Stimulated activated CD4-positive, alpha-beta T cell treated with anti-CD3 and anti-CD28 coated beads, TNF-alpha, amount 100 ng/mL, for 1 hour (primary cell): Measurements from ENCODE around the gene SIGLEC12.
"Not testable (repeated sequence)": the region's sequence is repeated elsewhere in the genome, so short reads cannot be mapped to it uniquely, and the experiment has no call there.

Experiments used
- DNase-seq, 3 donors: peaks; one replicate each; pipeline ENCODE4 v3.0.0-alpha.2; 2020; ENCODE audit warnings: low read depth in 3 of 3, low spot score in 1 of 3

SIGLEC12 gene

GRCh38 chr19:51460164-51460992, 41.2 kb downstream of the SIGLEC12 start:
- no peak for DNase-seq

GRCh38 chr19:51458899-51459505, 42.6 kb downstream of the SIGLEC12 start:
- no peak for DNase-seq

DNA sequence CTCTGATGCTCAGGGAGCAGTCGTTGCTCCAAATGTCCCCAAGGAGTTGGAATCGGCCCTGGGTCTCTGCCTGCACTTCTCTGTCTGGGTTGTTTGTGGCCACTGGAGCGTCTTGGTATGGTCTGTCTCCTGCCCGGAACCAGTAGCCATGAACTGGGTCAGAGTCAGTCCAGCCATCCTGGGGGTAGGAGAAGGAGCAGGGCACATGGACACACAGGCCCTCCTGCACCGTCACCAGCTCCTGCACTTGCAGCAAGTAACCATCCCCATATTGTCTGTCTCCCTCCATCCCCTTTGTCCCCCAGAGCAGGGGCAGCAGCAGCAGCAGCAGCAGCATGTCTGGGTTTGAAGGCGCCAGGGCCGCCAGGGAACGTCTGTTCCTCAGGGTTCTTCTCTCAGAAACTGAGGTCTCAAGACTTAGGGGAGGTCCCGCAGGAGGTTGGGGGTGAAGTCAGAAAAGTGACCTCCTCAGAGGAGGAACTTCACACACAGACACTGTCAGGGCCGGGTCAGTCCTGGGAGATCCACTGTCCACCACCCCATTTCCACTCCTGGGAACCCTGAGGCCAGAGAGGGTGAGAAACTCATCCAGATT, 43.5 kb downstream of the SIGLEC12 start, which contains the start of gene SIGLEC8:
TSS of gene SIGLEC8 (minus strand) at position 404 of the 595 bp plus-strand sequence. CDS start at position 337, 67 bp downstream.
- no peak for DNase-seq

GRCh38 chr19:51457351-51458013, 44.1 kb downstream of the SIGLEC12 start:
- DNase-seq: no peak

DNA sequence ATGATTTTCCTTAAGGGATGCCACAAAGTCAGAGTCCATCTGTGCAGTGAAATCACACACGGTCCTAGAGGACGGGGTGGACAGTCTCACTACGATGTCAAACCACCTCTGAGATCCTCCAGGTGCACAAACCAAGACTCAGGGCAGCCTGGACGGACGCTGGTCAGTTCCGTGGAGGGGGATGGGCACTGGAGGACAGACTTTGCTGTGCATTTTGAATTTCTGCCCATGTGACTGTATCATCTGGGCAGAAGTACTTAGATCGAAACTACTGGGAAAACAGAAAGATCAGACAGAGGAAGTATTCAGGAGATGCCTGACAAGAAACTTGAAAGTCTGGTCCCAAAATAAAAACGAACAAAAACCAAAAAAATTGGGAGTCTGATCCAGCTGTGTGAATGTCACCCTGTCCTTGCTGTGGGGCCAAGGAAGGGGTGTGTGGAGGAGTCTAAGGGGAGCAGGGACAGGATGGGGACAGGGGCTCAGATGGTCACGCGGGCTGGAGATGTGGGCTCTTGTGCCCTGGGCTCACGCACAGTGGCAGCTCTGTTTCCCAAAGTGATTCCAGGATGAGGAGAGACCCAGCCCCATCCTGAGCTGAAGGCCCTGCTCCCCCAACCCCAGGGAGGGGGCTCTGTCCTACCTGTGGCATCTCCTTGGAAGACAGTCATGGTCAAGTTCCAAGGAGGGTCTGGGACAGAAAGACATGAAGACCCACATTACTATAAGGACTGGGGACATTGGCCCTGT, 44.9 kb downstream of the SIGLEC12 start:
- DNase-seq: no peak

DNA sequence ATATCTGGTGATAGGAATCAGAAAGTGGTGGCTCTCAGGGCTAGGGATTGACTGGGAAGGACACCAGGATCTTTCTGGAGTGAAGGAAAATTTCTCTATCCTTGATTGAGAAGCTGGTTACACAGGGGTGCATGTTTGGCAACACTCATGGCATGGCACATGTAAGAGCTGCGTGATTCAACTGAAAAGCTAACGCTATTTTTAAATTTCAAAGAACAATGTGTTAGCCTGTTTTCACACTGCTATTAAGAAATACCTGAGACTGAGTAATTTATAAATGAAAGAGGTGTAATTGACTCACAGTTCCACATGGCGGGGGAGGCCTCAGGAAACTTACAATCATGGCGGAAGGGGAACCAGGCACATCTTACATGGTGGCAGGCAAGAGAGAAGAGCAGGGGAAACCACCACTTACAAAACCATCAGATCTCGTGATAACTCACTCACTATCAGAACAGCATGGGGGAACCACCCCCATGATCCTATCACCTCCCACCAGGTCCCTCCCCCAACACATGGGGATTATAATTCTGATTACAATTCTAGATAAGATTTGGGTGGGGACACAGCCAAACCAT, 50.8 kb downstream of the SIGLEC12 start:
- DNase-seq: peak in 1 of 3 donors; percentile 24

GRCh38 chr19:51448411-51449016, 53.1 kb downstream of the SIGLEC12 start:
- no peak for DNase-seq

DNA sequence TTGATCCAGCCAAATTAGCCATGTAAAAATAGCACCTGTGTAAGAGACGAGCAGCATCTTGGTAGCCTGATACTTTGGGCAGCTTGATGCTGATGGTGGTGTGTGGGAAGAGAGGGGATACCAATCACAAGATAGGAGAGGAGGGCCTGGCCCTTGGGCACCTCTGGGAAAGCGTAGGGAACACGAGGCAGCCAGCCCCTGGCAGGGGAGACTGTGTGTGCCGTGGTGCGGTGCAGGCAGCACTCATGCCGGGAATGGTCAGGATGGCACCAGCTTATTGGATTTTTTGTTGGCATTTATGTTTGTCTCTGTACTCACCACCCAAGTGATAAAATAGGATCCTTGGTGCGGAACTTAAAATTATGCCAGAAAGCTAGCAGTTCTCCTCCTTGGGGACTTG, 53.6 kb downstream of the SIGLEC12 start:
- no peak for DNase-seq

- DNase-seq: not testable (repeated sequence)
Observed at GRCh38 chr19:51447510-51447909, 54.1 kb downstream of the SIGLEC12 start.

DNA sequence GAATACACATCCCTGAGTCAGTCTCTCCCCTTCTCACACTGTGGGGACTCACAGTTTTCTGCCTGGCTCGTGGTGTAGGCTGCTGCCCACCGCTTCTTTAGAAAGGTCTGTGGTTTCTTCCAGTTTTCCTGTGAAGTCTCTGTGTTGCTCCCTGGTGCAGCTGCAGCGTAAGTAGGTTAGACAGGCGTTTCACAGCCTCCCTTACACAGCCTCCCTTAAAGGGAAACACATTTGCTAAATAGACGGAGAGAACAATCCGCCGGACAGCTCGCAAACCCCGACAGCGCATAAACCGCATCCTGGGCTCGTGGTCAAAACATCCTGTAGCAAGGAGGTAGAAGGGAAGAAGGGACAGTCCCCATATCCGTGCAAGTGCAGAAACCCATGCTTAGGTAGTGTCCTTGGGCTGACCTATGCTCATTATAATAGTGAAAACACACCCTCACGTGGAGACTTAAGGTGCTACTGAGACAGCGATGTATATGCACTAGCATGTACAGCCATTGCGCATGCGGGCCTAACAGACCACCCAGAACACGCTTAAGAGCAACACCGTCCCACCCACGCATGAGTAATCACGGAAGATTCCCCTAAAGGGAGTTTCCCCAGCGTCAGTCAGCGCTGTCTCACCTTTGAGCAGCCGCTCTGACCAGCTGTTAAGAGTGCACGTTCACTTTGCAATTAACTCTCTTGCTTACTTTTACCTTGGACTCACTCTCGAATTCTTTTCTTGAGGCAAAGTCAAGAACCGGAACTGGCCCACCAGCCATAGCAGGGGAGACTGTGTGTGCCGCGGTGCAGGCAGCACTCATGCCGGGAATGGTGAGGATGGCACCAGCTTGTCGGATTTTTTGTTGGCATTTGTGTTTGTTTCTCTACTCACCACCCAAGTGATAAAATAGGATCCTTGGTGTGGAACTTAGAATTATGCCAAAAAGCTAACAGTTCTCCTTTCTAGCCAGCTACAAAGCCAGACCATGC, 59.9 kb downstream of the SIGLEC12 start:
- DNase-seq: peak; percentile 61 to 77 (median 70)
